ENCODE results near the gene CORIN.

CORIN gene

GRCh38 chr4:47640911-47641310 lies 197.0 kb downstream of the CORIN start:
- intact Hi-C loops (cut with micrococcal nuclease): no loop called here

GRCh38 chr4:47639531-47639930 lies 198.3 kb downstream of the CORIN start:
- Mint-ChIP-seq H3K27ac (no peak overlapping the region), H3K4me1 (ENCODE audit: low read depth) (no peaks in the 10 kb centered on the region), H3K4me3 (no peak overlapping the region), H3K9me3 (peaks cover 15% of the 10 kb centered on the region), H3K27me3 (no peaks in the 10 kb centered on the region), H3K36me3 (ENCODE audit: low read depth) (no peaks in the 10 kb centered on the region)
- intact Hi-C loops (cut with micrococcal nuclease): no loop called here

More at GRCh38 chr4:47640911-47641310, 197.0 kb downstream of the CORIN start:
- Mint-ChIP-seq H3K27ac (no peak overlapping the region), H3K27me3 (no peaks in the 10 kb centered on the region), H3K9me3 (peaks cover 15% of the 10 kb centered on the region), H3K36me3 (ENCODE audit: low read depth) (no peaks in the 10 kb centered on the region), H3K4me1 (ENCODE audit: low read depth) (no peaks in the 10 kb centered on the region), H3K4me3 (no peak overlapping the region)

GRCh38 chr4:47631161-47631560 lies 206.7 kb downstream of the CORIN start:
- intact Hi-C loops (cut with micrococcal nuclease): no loop called here
- Mint-ChIP-seq H3K4me1 (ENCODE audit: low read depth) (no peaks in the 10 kb centered on the region), H3K4me3 (no peak overlapping the region), H3K27me3 (no peaks in the 10 kb centered on the region), H3K36me3 (ENCODE audit: low read depth) (no peaks in the 10 kb centered on the region), H3K9me3 (peaks cover under 1% of the 10 kb centered on the region), H3K27ac (no peak overlapping the region)

- Mint-ChIP-seq H3K4me3 (no peak overlapping the region), H3K36me3 (ENCODE audit: low read depth) (no peaks in the 10 kb centered on the region), H3K4me1 (ENCODE audit: low read depth) (peaks cover 6% of the 10 kb centered on the region), H3K27ac (no peak overlapping the region), H3K27me3 (no peaks in the 10 kb centered on the region), H3K9me3 (no peaks in the 10 kb centered on the region)
- intact Hi-C loops (cut with micrococcal nuclease): no loop called here
Observed at GRCh38 chr4:47624031-47624441, 213.8 kb downstream of the CORIN start.

- Mint-ChIP-seq H3K4me3 (no peak overlapping the region), H3K4me1 (ENCODE audit: low read depth) (peaks cover 6% of the 10 kb centered on the region), H3K9me3 (no peaks in the 10 kb centered on the region), H3K27ac (no peak overlapping the region), H3K36me3 (ENCODE audit: low read depth) (no peaks in the 10 kb centered on the region), H3K27me3 (no peaks in the 10 kb centered on the region)
- intact Hi-C loops (cut with micrococcal nuclease): no loop called here
Observed at GRCh38 chr4:47621181-47621580, 216.7 kb downstream of the CORIN start.

- no peaks in the 10 kb centered on the region for H3K36me3 Mint-ChIP-seq (ENCODE audit: low read depth)
- no peaks in the 10 kb centered on the region for H3K9me3 Mint-ChIP-seq
- intact Hi-C loops (cut with micrococcal nuclease): no loop called here
- no peak overlapping the region for H3K27ac Mint-ChIP-seq
- no peaks in the 10 kb centered on the region for H3K27me3 Mint-ChIP-seq
- H3K4me1 Mint-ChIP-seq (ENCODE audit: low read depth): no peaks in the 10 kb centered on the region
- no peak overlapping the region for H3K4me3 Mint-ChIP-seq
Observed at GRCh38 chr4:47619691-47620090, 218.2 kb downstream of the CORIN start.

GRCh38 chr4:47617607-47618006 lies 220.3 kb downstream of the CORIN start:
- intact Hi-C loops (cut with micrococcal nuclease): no loop called here
- Mint-ChIP-seq H3K9me3 (peaks cover 6% of the 10 kb centered on the region), H3K36me3 (ENCODE audit: low read depth) (no peaks in the 10 kb centered on the region), H3K4me3 (no peak overlapping the region), H3K4me1 (ENCODE audit: low read depth) (no peaks in the 10 kb centered on the region), H3K27me3 (no peaks in the 10 kb centered on the region), H3K27ac (no peak overlapping the region)

GRCh38 chr4:47615385-47615784 lies 222.5 kb downstream of the CORIN start:
- peaks cover 8% of the 10 kb centered on the region for H3K9me3 Mint-ChIP-seq
- intact Hi-C loops (cut with micrococcal nuclease): no loop called here
- no peaks in the 10 kb centered on the region for H3K36me3 Mint-ChIP-seq (ENCODE audit: low read depth)
- no peaks in the 10 kb centered on the region for H3K27me3 Mint-ChIP-seq
- H3K4me3 Mint-ChIP-seq: no peak overlapping the region
- H3K4me1 Mint-ChIP-seq (ENCODE audit: low read depth): no peaks in the 10 kb centered on the region
- no peak overlapping the region for H3K27ac Mint-ChIP-seq

GRCh38 chr4:47612116-47613023 lies 225.5 kb downstream of the CORIN start:
- H3K9me3 Mint-ChIP-seq: peaks cover 8% of the 10 kb centered on the region
- H3K27me3 Mint-ChIP-seq: no peaks in the 10 kb centered on the region
- H3K4me3 Mint-ChIP-seq: no peak overlapping the region
- H3K36me3 Mint-ChIP-seq (ENCODE audit: low read depth): no peaks in the 10 kb centered on the region
- intact Hi-C loops (cut with micrococcal nuclease): no loop called here
- no peaks in the 10 kb centered on the region for H3K4me1 Mint-ChIP-seq (ENCODE audit: low read depth)
- H3K27ac Mint-ChIP-seq: no peak overlapping the region

GRCh38 chr4:47606482-47606881 lies 231.4 kb downstream of the CORIN start:
- H3K36me3 Mint-ChIP-seq (ENCODE audit: low read depth): peaks cover 14% of the 10 kb centered on the region
- peaks cover 17% of the 10 kb centered on the region for H3K9me3 Mint-ChIP-seq
- no peak overlapping the region for H3K4me3 Mint-ChIP-seq
- intact Hi-C loops (cut with micrococcal nuclease): no loop called here
- no peaks in the 10 kb centered on the region for H3K4me1 Mint-ChIP-seq (ENCODE audit: low read depth)
- no peaks in the 10 kb centered on the region for H3K27me3 Mint-ChIP-seq
- H3K27ac Mint-ChIP-seq: no peak overlapping the region

- no peak overlapping the region for H3K4me3 Mint-ChIP-seq
- H3K9me3 Mint-ChIP-seq: peaks cover 17% of the 10 kb centered on the region
- H3K27ac Mint-ChIP-seq: no peak overlapping the region
- no peaks in the 10 kb centered on the region for H3K27me3 Mint-ChIP-seq
- H3K4me1 Mint-ChIP-seq (ENCODE audit: low read depth): no peaks in the 10 kb centered on the region
- intact Hi-C loops (cut with micrococcal nuclease): no loop called here
- peaks cover 46% of the 10 kb centered on the region for H3K36me3 Mint-ChIP-seq (ENCODE audit: low read depth)
Observed at GRCh38 chr4:47598896-47599295, 239.0 kb downstream of the CORIN start.

- no peaks in the 10 kb centered on the region for H3K27me3 Mint-ChIP-seq
- H3K4me1 Mint-ChIP-seq (ENCODE audit: low read depth): no peaks in the 10 kb centered on the region
- intact Hi-C loops (cut with micrococcal nuclease): no loop called here
- H3K9me3 Mint-ChIP-seq: peaks cover 11% of the 10 kb centered on the region
- peaks cover 44% of the 10 kb centered on the region for H3K36me3 Mint-ChIP-seq (ENCODE audit: low read depth)
- H3K4me3 Mint-ChIP-seq: no peak overlapping the region
- no peak overlapping the region for H3K27ac Mint-ChIP-seq
Observed at GRCh38 chr4:47598320-47598719, 239.5 kb downstream of the CORIN start.

- intact Hi-C loops (cut with micrococcal nuclease): no loop called here
- Mint-ChIP-seq H3K27me3 (no peaks in the 10 kb centered on the region), H3K4me3 (no peak overlapping the region)
Observed at GRCh38 chr4:47597696-47598095, 240.2 kb downstream of the CORIN start.

GRCh38 chr4:47590325-47590724 lies 247.5 kb downstream of the CORIN start:
- peaks cover 5% of the 10 kb centered on the region for H3K4me1 Mint-ChIP-seq (ENCODE audit: low read depth)
- H3K27ac Mint-ChIP-seq: no peak overlapping the region
- H3K27me3 Mint-ChIP-seq: no peaks in the 10 kb centered on the region
- H3K36me3 Mint-ChIP-seq (ENCODE audit: low read depth): peaks cover 78% of the 10 kb centered on the region
- no peaks in the 10 kb centered on the region for H3K9me3 Mint-ChIP-seq
- intact Hi-C loops (cut with micrococcal nuclease): no loop called here
- H3K4me3 Mint-ChIP-seq: no peak overlapping the region

More at GRCh38 chr4:47597696-47598095, 240.2 kb downstream of the CORIN start:
- Mint-ChIP-seq H3K36me3 (ENCODE audit: low read depth) (peaks cover 41% of the 10 kb centered on the region), H3K4me1 (ENCODE audit: low read depth) (no peaks in the 10 kb centered on the region), H3K27ac (no peak overlapping the region), H3K9me3 (peaks cover 5% of the 10 kb centered on the region)

- intact Hi-C loops (cut with micrococcal nuclease): no loop called here
- no peak overlapping the region for H3K4me3 Mint-ChIP-seq
- no peak overlapping the region for H3K27ac Mint-ChIP-seq
- no peaks in the 10 kb centered on the region for H3K27me3 Mint-ChIP-seq
- no peaks in the 10 kb centered on the region for H3K9me3 Mint-ChIP-seq
- H3K4me1 Mint-ChIP-seq (ENCODE audit: low read depth): peaks cover 7% of the 10 kb centered on the region
- H3K36me3 Mint-ChIP-seq (ENCODE audit: low read depth): peaks cover 100% of the 10 kb centered on the region
Observed at GRCh38 chr4:47579235-47579634, 258.6 kb downstream of the CORIN start.
